ENCODE results near the gene TTC17.
"Not testable (repeated sequence)": the region's sequence is repeated elsewhere in the genome, so short reads cannot be mapped to it uniquely, and the experiment has no call there.

TTC17 gene

DNA sequence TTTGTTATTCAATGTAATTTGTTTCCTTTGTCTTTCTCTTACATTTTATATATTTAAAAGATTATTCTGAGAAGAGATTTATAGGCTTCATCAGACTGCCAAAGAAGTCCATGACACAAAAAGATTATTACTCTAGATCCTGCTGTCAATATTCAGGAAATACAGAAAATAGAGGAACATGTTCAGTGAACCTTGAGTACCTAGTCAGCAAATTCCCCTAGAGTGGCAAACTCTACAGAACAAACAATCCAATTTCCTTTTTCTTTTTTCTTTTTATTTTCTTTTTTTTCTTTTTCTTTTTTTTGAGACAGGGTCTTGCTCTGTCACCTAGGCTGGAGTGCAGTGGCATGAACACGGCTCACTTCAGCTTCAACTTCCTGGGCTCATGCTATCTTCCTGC lies 23.9 kb downstream of the TTC17 start:
- H3K4me1 ChIP-seq (ENCODE audit: control insufficient read depth, insufficient read depth, low read length, poor library complexity, severe bottlenecking), result no peaks in the 10 kb centered on the region
- H3K27ac ChIP-seq (ENCODE audit: low read depth, low read length, severe bottlenecking), result no peak overlapping the region
- H3K36me3 ChIP-seq (ENCODE audit: control insufficient read depth, insufficient read depth, low read length), result peaks cover 29% of the 10 kb centered on the region
- no peak overlapping the region for H3K4me3 ChIP-seq (ENCODE audit: extremely low read depth, insufficient read depth, low read length, poor library complexity, severe bottlenecking)
- 91 to 100% methylated on average over 1 of the region's 1 CpG for WGBS, 2 experiments (ENCODE audit: insufficient coverage in 2 of 2)
- no peaks in the 10 kb centered on the region for H3K9me3 ChIP-seq (ENCODE audit: control insufficient read depth, low read length)

DNA sequence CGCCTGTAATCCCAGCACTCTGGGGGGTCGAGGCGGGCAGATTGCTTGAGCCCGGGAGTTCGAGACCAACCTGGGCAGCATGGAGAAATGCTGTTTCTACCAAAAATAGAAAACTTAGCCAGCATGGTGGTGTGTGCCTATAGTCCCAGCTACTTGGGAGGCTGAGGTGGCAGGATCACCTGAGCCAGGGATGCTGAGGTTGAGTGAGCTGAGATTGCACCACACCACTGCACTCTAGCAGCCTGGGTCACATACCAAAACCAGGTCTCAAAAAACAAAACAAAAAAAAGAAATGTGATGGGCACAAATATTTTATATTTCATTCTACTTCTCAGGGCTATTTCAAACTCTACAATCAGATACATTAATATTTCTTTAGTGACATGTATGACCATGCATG lies 25.7 kb downstream of the TTC17 start:
- Histone ChIP-seq H3K4me3 (ENCODE audit: extremely low read depth, insufficient read depth, low read length, poor library complexity, severe bottlenecking) (no peak overlapping the region), H3K27ac (ENCODE audit: low read depth, low read length, severe bottlenecking) (no peak overlapping the region), H3K9me3 (ENCODE audit: control insufficient read depth, low read length) (no peaks in the 10 kb centered on the region), H3K36me3 (ENCODE audit: control insufficient read depth, insufficient read depth, low read length) (peaks cover 36% of the 10 kb centered on the region), H3K4me1 (ENCODE audit: control insufficient read depth, insufficient read depth, low read length, poor library complexity, severe bottlenecking) (no peaks in the 10 kb centered on the region)
- 95 to 98% methylated on average over 5 of the region's 5 CpGs for WGBS, 2 experiments (ENCODE audit: insufficient coverage in 2 of 2)

DNA sequence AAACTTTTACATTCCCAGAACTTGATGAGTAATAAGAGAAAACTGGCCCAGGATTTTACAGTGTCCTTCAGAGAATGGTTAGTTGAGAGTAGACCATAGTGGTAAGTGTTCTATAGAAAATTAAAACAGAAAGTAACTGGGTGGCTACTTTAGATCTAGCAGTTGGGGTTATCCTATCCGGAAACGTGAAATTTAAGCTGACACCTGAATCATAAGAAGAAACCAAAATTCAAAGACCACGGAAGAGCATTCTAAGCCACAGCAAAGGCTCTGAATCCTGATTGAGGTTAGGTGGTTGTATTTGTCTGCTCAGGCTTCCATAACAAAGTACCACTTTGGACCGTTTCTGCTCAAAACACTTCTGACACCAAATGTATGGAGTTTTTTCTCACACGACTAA lies 34.0 kb downstream of the TTC17 start:
- Histone ChIP-seq H3K4me1 (ENCODE audit: control insufficient read depth, insufficient read depth, low read length, poor library complexity, severe bottlenecking) (no peaks in the 10 kb centered on the region), H3K36me3 (ENCODE audit: control insufficient read depth, insufficient read depth, low read length) (peaks cover 68% of the 10 kb centered on the region), H3K9me3 (ENCODE audit: control insufficient read depth, low read length) (no peaks in the 10 kb centered on the region), H3K4me3 (ENCODE audit: extremely low read depth, insufficient read depth, low read length, poor library complexity, severe bottlenecking) (no peak overlapping the region), H3K27ac (ENCODE audit: low read depth, low read length, severe bottlenecking) (no peak overlapping the region)
- whole genome bisulfite sequencing, 2 experiments (ENCODE audit: insufficient coverage in 2 of 2), result 87 to 92% methylated on average over 2 to 4 of the region's 5 CpGs

DNA sequence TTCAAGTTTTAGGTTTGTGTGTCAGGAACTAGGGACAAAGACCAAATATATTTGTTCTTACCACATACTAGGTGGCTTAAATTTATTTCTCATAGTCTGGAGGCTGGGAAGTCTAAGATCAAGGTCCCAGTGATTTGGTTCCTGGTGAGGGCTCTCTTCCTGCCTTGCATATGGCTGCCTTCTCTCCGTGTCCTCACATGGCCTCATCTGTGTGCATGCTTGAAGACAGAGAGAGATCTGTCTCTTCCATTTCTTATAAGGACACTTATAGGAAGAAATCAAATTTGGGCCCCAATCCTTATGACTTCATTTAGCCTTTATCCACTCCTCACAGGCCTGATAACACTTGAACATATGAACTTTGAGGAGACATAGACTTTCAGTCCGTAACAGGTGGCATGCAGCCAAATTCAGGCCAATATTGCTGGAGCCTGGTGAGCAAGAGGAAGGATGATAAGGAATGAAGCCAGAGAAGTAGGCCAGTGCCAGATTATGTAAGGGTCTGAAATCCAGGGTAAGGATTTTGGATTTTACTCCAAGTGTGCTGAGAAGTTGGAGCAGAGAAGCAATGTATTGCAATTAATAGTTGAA lies 35.1 kb downstream of the TTC17 start:
- 100% methylated on average over 1 of the region's 2 CpGs for WGBS, 2 experiments (ENCODE audit: insufficient coverage in 2 of 2)
- no peak overlapping the region for H3K4me3 ChIP-seq (ENCODE audit: extremely low read depth, insufficient read depth, low read length, poor library complexity, severe bottlenecking)
- no peaks in the 10 kb centered on the region for H3K4me1 ChIP-seq (ENCODE audit: control insufficient read depth, insufficient read depth, low read length, poor library complexity, severe bottlenecking)
- H3K36me3 ChIP-seq (ENCODE audit: control insufficient read depth, insufficient read depth, low read length), result peaks cover 72% of the 10 kb centered on the region
- no peaks in the 10 kb centered on the region for H3K9me3 ChIP-seq (ENCODE audit: control insufficient read depth, low read length)
- H3K27ac ChIP-seq (ENCODE audit: low read depth, low read length, severe bottlenecking), result no peak overlapping the region

DNA sequence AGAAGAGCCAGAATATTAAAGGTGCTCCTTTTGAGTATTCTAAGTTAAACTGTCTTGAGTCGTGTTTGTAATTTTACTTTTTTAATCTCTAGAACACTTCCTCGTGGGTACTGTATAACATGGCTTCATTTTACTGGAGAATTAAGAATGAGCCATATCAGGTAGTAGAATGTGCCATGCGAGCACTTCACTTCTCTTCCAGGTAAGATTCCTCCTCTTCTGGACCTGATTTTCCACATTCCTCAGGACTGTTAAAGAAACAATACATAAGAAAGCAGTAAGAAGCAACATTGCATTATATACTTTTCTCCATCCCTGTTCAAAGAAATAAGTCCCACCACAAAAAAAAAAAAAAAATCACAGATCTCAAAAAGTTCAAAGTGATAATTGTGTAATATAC lies 37.9 kb downstream of the TTC17 start:
- Histone ChIP-seq H3K9me3 (ENCODE audit: control insufficient read depth, low read length) (no peaks in the 10 kb centered on the region), H3K36me3 (ENCODE audit: control insufficient read depth, insufficient read depth, low read length) (peaks cover 73% of the 10 kb centered on the region), H3K27ac (ENCODE audit: low read depth, low read length, severe bottlenecking) (no peak overlapping the region), H3K4me3 (ENCODE audit: extremely low read depth, insufficient read depth, low read length, poor library complexity, severe bottlenecking) (no peak overlapping the region), H3K4me1 (ENCODE audit: control insufficient read depth, insufficient read depth, low read length, poor library complexity, severe bottlenecking) (no peaks in the 10 kb centered on the region)
- WGBS, 2 experiments (ENCODE audit: insufficient coverage in 2 of 2), result no CpG with 5 or more reads among the region's 3 CpGs

DNA sequence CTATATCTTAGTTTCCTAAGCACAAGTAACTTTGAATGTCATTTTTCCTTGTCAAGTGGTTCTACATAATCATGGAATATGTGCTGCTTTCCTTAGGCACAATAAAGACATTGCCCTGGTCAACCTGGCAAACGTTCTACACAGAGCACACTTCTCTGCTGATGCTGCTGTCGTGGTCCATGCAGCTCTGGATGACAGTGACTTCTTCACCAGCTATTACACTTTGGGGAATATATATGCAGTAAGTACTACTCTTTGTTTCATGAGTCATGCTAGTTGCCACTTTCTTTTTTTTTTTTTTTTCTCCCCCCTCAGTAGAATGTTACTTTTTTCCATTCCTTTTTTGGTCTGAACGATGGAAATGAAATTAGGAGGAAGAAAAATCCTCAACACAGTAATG lies 38.5 kb downstream of the TTC17 start:
- Histone ChIP-seq H3K4me3 (ENCODE audit: extremely low read depth, insufficient read depth, low read length, poor library complexity, severe bottlenecking) (no peak overlapping the region), H3K36me3 (ENCODE audit: control insufficient read depth, insufficient read depth, low read length) (peaks cover 72% of the 10 kb centered on the region), H3K9me3 (ENCODE audit: control insufficient read depth, low read length) (no peaks in the 10 kb centered on the region), H3K4me1 (ENCODE audit: control insufficient read depth, insufficient read depth, low read length, poor library complexity, severe bottlenecking) (no peaks in the 10 kb centered on the region), H3K27ac (ENCODE audit: low read depth, low read length, severe bottlenecking) (no peak overlapping the region)
- WGBS, 2 experiments (ENCODE audit: insufficient coverage in 2 of 2), result 83% methylated on average over 2 of the region's 3 CpGs; no CpG with 5 or more reads in 1 of the 2 experiments

DNA sequence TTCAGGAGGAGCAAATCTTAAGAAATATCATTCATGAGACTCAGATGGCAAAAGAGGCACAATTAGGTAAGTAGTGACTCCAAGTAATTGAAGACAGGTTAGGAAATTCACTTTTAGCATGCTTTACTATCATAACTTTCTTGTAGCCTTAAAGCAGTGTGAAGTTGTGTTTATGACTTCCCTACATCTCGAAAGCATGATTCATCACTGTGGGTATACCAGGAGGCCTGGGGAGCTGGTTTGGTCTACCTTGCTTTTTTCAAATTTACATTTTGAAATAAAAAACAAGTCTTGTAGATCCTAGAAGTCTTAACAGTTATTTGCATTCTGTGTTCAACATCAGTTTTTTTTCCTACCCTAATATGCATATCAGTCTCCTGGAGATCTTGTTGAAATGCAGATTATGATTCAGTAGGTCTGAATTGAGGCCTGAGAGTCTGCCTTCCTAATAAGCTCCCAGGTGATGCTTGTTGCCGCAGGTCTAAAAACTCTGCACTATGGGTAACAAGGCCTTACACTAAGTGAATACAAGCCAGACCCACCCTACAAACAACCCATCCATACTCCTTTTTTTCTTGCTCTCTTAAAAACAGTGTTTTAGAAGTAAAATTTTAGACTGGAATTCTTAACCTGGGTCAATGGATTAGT lies 41.4 kb downstream of the TTC17 start:
- no CpG with 5 or more reads among the region's 2 CpGs for WGBS, 2 experiments (ENCODE audit: insufficient coverage in 2 of 2)
- Histone ChIP-seq H3K36me3 (ENCODE audit: control insufficient read depth, insufficient read depth, low read length) (peaks cover 70% of the 10 kb centered on the region), H3K4me3 (ENCODE audit: extremely low read depth, insufficient read depth, low read length, poor library complexity, severe bottlenecking) (no peak overlapping the region), H3K9me3 (ENCODE audit: control insufficient read depth, low read length) (no peaks in the 10 kb centered on the region), H3K4me1 (ENCODE audit: control insufficient read depth, insufficient read depth, low read length, poor library complexity, severe bottlenecking) (no peaks in the 10 kb centered on the region), H3K27ac (ENCODE audit: low read depth, low read length, severe bottlenecking) (no peak overlapping the region)

DNA sequence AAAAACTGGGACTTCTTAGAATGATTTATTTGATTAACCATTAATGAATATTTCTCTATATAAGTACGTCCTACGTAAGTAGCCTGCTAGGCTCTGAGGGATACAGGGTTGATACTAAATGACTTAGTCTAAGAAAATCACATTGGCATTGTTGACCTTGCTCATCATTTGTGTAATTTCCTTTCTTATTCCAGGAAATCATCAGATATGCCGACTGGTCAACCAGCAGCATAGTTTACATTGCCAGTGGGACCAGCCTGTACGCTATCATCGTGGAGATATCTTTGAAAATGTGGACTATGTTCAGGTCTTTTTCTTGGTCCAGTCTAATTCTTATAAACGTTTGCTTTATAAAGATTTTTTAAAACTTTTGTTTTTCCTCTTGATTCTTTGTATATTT lies 42.5 kb downstream of the TTC17 start:
- no peaks in the 10 kb centered on the region for H3K9me3 ChIP-seq (ENCODE audit: control insufficient read depth, low read length)
- H3K27ac ChIP-seq (ENCODE audit: low read depth, low read length, severe bottlenecking), result no peak overlapping the region
- peaks cover 76% of the 10 kb centered on the region for H3K36me3 ChIP-seq (ENCODE audit: control insufficient read depth, insufficient read depth, low read length)
- H3K4me1 ChIP-seq (ENCODE audit: control insufficient read depth, insufficient read depth, low read length, poor library complexity, severe bottlenecking), result no peaks in the 10 kb centered on the region
- 100% methylated on average over 1 to 4 of the region's 6 CpGs for WGBS, 2 experiments (ENCODE audit: insufficient coverage in 2 of 2)
- H3K4me3 ChIP-seq (ENCODE audit: extremely low read depth, insufficient read depth, low read length, poor library complexity, severe bottlenecking), result no peak overlapping the region

DNA sequence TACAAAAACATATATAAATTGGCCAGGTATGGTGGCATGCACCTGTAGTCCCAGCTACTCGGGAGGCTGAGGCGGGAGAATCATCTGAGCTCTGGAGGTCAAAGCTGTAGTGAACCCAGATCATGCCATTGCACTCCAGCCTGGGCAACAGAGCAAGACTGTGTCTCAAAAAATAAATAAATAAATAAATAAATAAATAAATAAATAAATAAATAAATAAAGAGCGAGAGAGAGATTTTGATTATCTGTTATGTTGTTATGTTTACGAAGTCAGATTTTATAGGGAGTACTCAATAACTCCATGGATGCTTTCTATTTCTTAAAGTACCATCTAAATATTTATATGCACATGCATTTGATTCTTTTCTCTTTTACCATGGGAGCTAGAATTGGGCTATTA lies 43.1 kb downstream of the TTC17 start:
- H3K9me3 ChIP-seq (ENCODE audit: control insufficient read depth, low read length); H3K4me3 ChIP-seq (ENCODE audit: extremely low read depth, insufficient read depth, low read length, poor library complexity, severe bottlenecking); H3K27ac ChIP-seq (ENCODE audit: low read depth, low read length, severe bottlenecking); H3K4me1 ChIP-seq (ENCODE audit: control insufficient read depth, insufficient read depth, low read length, poor library complexity, severe bottlenecking): not testable (repeated sequence)
- WGBS, 2 experiments (ENCODE audit: insufficient coverage in 2 of 2), result 100% methylated on average over 2 of the region's 4 CpGs; no CpG with 5 or more reads in 1 of the 2 experiments
- H3K36me3 ChIP-seq (ENCODE audit: control insufficient read depth, insufficient read depth, low read length), result peaks cover 71% of the 10 kb centered on the region

DNA sequence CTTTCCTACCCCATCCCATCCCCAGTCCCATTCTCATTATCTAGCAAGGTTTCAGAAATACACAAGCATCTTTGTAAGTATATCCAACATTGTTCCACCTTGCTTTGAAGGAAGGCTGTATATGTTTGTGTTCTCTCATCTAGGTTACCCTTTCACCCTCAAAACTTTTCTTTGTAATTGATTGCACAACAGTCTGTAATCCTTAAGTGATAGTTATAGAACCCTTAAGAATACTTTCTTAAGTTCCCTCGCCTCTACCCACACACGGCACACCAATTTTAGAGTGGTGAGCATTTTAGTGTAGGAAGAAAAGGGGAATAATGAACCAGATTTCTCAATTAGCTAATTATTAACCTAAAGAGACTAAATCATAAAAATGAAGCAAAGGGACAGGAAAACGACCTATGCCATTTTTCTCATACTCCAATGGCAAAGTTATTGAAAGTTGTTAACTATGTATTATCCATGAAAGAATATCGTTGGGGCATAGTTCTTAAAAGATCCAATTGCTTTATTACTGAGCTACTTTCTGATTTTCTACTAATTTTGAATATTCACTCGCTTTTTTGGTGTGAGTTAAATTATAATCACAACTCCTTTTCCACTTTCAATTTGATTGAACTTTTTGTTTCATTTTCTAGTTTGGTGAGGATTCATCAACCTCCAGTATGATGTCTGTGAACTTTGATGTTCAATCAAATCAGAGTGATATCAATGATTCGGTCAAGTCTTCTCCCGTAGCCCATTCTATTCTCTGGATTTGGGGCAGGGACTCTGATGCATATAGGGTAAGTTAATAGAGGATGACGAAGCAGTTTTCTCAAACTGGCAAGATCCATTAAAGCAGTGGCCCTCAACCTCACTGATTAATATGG lies 44.9 kb downstream of the TTC17 start:
- H3K4me3 ChIP-seq (ENCODE audit: extremely low read depth, insufficient read depth, low read length, poor library complexity, severe bottlenecking), result no peak overlapping the region
- H3K36me3 ChIP-seq (ENCODE audit: control insufficient read depth, insufficient read depth, low read length), result peaks cover 70% of the 10 kb centered on the region
- 90 to 100% methylated on average over 1 to 4 of the region's 8 CpGs for WGBS, 2 experiments (ENCODE audit: insufficient coverage in 2 of 2)
- H3K4me1 ChIP-seq (ENCODE audit: control insufficient read depth, insufficient read depth, low read length, poor library complexity, severe bottlenecking), result no peaks in the 10 kb centered on the region
- no peak overlapping the region for H3K27ac ChIP-seq (ENCODE audit: low read depth, low read length, severe bottlenecking)
- H3K9me3 ChIP-seq (ENCODE audit: control insufficient read depth, low read length), result no peaks in the 10 kb centered on the region

DNA sequence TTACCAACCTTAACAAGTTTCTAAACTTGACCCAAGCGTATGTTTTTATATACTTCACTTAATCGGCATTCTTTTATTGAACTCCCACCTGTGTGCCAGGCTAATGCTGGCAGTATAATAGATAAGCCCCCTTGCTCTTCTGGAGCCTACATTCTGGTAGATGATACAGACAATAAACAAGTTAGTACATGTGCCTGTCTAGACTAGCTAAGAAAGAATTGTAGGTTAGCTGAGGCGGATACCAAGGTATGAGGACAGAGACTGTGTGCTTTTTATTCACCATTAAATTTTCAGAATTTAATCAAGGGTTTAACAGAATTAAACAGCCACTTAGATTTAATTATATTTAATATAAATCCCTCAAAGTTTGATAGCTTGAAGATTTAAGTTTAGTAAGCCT lies 45.7 kb downstream of the TTC17 start:
- no peak overlapping the region for H3K27ac ChIP-seq (ENCODE audit: low read depth, low read length, severe bottlenecking)
- WGBS, 2 experiments (ENCODE audit: insufficient coverage in 2 of 2), result 100% methylated on average over 1 of the region's 3 CpGs
- H3K9me3 ChIP-seq (ENCODE audit: control insufficient read depth, low read length), result no peaks in the 10 kb centered on the region
- H3K4me1 ChIP-seq (ENCODE audit: control insufficient read depth, insufficient read depth, low read length, poor library complexity, severe bottlenecking), result no peaks in the 10 kb centered on the region
- no peak overlapping the region for H3K4me3 ChIP-seq (ENCODE audit: extremely low read depth, insufficient read depth, low read length, poor library complexity, severe bottlenecking)
- H3K36me3 ChIP-seq (ENCODE audit: control insufficient read depth, insufficient read depth, low read length), result peaks cover 66% of the 10 kb centered on the region
